HUES64 (cell line): ENCODE data around the gene ADCY1.

Source experiments
- H3K27ac ChIP-seq: 2 replicates; pipeline ENCODE4 v1.7.0; 2013; ENCODE audit warnings: low read depth, low read length, inconsistent platforms
- H3K27me3 ChIP-seq: 2 replicates; pipeline ENCODE4 v1.6.1; 2013; ENCODE audit warnings: mild to moderate bottlenecking, low read length; ENCODE audit not compliant: insufficient read depth
- H3K36me3 ChIP-seq: 2 replicates; pipeline ENCODE4 v1.6.1; 2013; ENCODE audit warnings: mild to moderate bottlenecking, low read length; ENCODE audit not compliant: insufficient read depth
- H3K4me1 ChIP-seq: 2 replicates; pipeline ENCODE4 v1.6.1; 2013; ENCODE audit warnings: mild to moderate bottlenecking, low read length, moderate library complexity; ENCODE audit not compliant: insufficient read depth
- H3K4me3 ChIP-seq: 2 replicates; pipeline ENCODE4 v1.5.1; 2013; ENCODE audit warnings: mild to moderate bottlenecking, low read length, moderate library complexity
- H3K9ac ChIP-seq: 2 replicates; pipeline ENCODE4 v1.6.1; 2013; ENCODE audit warnings: mild to moderate bottlenecking, low read depth, low read length
- H3K9me3 ChIP-seq: 2 replicates; pipeline ENCODE4 v1.6.1; 2013; ENCODE audit warnings: low read depth, low read length; ENCODE audit not compliant: insufficient read depth
- WGBS: fragments of 150-250, 120-280 bp; methylation state at CpG from one replicate; pipeline ENCODE4 v1.1.7; 2013; ENCODE audit warnings: missing lambda C conversion rate; 5-methylcytosine and 5-hydroxymethylcytosine counted together

Gene ADCY1

DNA sequence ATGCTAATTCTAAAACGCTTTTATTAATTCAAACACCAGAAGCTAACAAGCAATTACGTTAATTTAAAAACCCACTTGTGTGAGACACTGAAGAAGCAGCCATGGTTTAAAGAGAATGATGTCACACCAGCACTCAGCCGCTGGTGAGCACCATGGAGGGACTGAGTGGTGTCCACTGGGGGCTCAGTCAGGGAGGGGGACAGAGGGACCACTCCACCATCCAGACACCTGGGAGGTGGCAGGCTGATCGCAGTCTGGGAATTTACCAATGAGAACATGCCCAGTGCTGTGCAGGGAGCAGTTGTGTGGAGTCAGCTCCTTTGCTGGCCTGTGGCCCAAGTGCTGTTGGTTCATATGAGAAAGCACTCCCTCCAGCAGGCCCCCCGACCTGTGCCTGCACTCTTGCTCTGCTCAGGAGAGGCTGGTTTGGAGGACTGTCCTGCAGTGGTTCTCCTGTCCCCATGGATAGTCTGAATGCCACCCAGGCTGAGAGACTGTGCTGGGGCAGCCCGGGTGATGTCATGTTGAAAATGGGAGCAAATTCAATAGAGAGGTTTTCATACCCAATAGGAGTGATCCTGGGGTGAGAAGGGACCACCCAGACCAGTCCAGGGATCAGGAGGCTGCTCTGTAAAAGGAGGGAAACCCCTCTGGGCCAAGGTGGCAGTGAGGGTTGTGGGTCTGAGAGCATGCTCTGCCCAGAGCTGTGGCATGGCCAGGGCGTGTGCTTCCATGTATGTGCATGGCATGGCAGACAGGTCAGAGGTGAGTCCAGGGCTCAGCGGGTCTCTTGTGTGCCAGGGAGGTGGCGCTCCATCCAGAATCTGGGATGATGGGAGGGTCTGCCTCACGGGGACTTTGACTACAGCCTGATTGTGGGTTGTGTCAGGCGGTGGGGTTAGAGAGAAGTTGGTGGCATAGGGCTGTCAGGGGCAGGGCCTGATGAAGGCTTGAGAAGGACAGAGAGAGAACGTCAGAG, 12.7 kb downstream of the ADCY1 start:
- H3K9me3 ChIP-seq = no peaks in the 10 kb centered on the region
- H3K9ac ChIP-seq = no peak overlapping the region
- H3K27ac ChIP-seq = no peak overlapping the region
- no peak overlapping the region for H3K4me3 ChIP-seq
- H3K27me3 ChIP-seq = no peaks in the 10 kb centered on the region
- H3K4me1 ChIP-seq = peaks cover 14% of the 10 kb centered on the region
- 91% methylated on average over 12 of the region's 12 CpGs for WGBS
- no peaks in the 10 kb centered on the region for H3K36me3 ChIP-seq

DNA sequence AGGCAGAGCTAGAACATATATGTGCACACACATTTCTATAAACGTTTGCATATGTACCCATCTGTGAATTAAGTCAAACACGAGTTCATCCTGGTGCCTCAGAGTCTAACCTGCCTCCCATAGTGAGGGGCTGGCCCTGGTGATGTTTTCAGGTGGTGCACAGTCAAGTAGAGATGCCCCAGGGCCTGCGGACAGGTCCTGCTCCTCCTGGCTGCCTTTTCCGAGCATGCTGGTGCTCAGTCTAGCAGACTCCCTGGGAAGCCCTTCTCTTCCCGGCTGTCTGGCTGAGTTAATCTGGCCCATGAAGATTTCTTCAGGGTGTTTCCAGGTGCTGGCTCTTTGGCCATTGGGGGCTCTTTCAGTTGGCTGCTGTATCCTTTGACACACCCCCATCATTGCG, 14.3 kb downstream of the ADCY1 start:
- Histone ChIP-seq H3K4me1 (0 out of 2 replicates have a peak, but pooled peaks cover under 1% of the 10 kb centered on the region), H3K27ac (no peak overlapping the region), H3K4me3 (no peak overlapping the region), H3K27me3 (no peaks in the 10 kb centered on the region), H3K9me3 (no peaks in the 10 kb centered on the region), H3K9ac (no peak overlapping the region), H3K36me3 (no peaks in the 10 kb centered on the region)
- 87% methylated on average over 6 of the region's 6 CpGs for WGBS

DNA sequence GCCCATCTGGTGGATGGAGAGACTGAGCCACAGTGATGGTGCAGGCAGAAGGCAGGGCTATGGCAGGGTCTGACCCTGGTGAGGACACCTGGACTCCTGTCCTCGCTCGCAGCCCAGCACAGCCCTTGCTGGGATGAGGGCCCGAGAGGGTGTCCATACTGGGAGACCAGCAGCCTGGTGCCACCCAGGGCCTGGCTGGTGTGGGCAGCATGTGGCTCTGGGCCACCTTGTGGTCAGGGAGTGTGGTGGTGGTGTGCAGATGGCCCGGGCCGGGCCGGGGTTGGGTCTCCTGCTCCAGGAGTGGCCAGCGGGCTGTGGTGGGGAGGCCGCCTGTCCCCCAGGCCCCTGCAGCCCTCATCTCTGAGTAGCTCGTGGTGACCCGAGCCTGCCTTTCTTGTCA, 14.9 kb downstream of the ADCY1 start:
- H3K9ac ChIP-seq = no peak overlapping the region
- H3K9me3 ChIP-seq = no peaks in the 10 kb centered on the region
- H3K4me3 ChIP-seq = no peak overlapping the region
- WGBS = 93% methylated on average over 10 of the region's 10 CpGs
- H3K36me3 ChIP-seq = no peaks in the 10 kb centered on the region
- no peaks in the 10 kb centered on the region for H3K27me3 ChIP-seq
- H3K4me1 ChIP-seq = no peaks in the 10 kb centered on the region
- H3K27ac ChIP-seq = no peak overlapping the region

DNA sequence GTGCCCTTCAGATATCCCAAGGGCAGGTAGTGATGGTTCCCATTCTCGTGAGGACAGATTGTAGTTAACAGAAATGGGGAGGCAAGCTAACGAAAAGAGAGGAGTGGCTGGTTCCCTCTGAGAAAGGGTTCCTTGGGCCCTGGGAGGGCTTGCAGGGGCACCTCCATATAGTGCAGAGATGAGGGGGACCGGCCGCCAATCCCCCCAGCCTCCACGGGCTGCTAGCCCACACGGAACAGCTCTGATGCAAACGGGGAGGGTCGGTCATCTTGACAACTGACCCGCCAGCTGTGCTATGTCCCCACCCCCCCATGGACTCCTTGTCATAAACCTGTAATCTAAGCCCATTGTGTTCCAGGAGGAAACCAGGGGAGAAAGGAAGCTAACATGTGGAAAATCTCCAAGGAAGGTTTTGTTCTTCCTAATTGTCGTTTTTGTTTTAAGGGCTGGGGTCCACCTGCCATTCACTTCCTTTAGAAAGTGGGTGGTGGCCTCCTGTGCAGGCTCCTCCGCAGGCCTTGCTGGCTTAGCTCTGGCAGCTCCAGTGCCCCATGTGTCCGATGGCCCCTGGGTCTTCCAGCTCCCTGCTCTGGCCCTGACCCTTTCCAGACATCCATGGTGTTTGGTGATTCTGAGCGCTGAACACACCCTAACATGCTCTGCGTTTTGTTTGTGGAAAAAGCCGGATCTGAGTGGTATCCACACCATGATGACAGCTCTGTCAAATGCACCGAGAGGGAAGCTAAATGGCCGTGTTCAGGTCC, 15.9 kb downstream of the ADCY1 start:
- Histone ChIP-seq H3K9ac (no peak overlapping the region), H3K4me3 (no peak overlapping the region), H3K36me3 (no peaks in the 10 kb centered on the region), H3K27me3 (no peaks in the 10 kb centered on the region), H3K9me3 (no peaks in the 10 kb centered on the region), H3K27ac (no peak overlapping the region), H3K4me1 (no peaks in the 10 kb centered on the region)
- WGBS = 86% methylated on average over 17 of the region's 17 CpGs

DNA sequence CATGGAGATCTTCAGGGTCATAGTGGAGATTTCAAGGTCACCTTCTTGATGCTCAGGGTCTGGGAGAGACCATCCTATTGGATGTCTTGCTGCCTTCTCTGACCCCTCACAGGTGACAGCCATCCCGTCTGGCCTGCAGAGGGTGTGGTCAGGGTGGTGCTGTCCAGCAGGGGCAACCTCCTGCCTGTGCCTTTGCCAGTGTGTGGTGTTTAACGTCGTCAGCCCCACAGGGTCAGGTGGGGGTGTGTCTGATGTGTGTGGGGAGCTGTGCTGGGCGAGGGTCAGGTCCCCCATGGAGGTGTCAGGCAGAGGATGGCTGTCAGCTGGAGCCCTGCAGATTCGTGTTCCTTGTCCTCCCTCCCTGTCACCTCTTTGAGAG, 16.5 kb downstream of the ADCY1 start:
- Histone ChIP-seq H3K4me1 (no peaks in the 10 kb centered on the region), H3K4me3 (no peak overlapping the region), H3K27me3 (no peaks in the 10 kb centered on the region), H3K9ac (no peak overlapping the region), H3K36me3 (no peaks in the 10 kb centered on the region), H3K9me3 (no peaks in the 10 kb centered on the region), H3K27ac (no peak overlapping the region)
- WGBS = 70% methylated on average over 5 of the region's 5 CpGs

DNA sequence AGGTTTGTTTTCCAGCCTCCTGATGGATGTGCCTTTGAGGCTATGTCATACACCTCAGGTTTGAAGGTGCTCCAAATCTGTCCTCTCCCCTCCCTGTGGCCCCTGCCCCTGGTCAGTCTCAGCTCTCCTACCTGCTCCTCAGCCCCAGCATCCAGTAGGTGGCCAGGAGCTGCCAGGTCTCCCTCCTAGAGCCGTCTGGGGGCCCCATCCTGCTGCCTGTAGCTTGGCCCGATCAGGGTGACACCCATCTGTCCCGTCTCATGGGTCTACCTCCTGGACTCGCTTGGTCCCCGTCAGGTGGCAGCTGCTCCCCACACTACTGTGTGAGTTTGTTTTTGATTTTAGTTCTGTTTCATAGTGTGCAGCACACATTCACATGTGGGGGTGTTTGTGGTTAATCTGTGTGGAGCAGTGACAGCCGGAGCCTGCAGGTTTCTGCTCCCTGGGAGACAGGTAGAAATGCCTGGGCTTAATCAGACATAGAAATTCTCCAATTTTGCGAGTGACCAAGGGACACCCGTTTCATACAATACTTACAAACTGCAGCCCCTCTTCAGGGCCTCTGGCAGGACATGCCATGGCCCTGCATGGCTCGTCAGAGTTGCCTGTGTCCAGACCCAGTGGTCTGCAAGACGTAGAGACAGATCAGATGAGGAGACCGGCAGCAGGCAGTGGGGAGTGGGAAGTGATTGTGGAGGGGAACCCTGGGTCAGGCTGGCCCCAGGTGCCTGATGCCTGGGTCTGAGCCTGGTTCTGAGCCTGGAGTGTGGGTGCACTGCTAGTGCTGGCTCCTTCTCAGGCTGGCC, 17.1 kb downstream of the ADCY1 start:
- H3K4me1 ChIP-seq = no peaks in the 10 kb centered on the region
- H3K9ac ChIP-seq = no peak overlapping the region
- no peaks in the 10 kb centered on the region for H3K27me3 ChIP-seq
- H3K9me3 ChIP-seq = no peaks in the 10 kb centered on the region
- no peaks in the 10 kb centered on the region for H3K36me3 ChIP-seq
- no peak overlapping the region for H3K27ac ChIP-seq
- H3K4me3 ChIP-seq = no peak overlapping the region
- WGBS = 92% methylated on average over 11 of the region's 11 CpGs

DNA sequence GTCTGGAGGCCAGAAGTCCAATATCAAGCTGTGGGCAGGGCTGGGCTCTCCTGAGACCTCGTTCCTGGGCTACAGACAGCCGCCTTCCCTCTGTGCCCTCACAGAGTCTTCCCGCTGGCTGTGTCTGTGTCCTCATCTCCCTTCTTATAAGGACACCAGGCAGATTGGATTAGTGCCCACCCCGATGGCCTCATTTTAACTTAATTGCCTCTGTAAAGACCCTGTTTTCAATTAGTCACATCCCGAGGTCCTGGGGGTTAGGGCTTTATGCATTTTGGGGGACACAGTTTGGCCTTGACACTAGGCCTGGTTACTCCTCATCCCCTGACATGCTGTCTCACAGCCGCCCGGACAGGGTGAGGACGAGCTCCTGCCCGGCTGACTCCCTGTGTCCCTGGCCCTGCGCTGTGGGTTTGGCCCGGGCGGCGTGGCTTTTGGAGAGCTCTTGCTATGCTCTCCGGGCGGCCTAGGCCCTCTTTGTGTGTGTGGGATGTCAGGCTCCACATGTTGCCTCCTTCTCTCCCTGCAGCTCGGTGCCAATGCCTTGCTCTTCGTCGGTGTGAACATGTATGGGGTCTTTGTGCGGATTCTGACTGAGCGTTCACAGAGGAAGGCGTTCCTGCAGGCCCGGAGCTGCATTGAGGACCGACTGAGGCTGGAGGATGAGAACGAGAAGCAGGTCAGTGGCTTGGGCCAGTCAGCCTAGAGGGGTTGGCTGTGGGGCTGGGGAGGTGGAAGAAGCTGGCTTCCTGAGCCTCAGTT, 18.2 kb downstream of the ADCY1 start:
- Histone ChIP-seq H3K4me1 (no peaks in the 10 kb centered on the region), H3K27ac (no peak overlapping the region), H3K9me3 (no peaks in the 10 kb centered on the region), H3K36me3 (no peaks in the 10 kb centered on the region), H3K4me3 (no peak overlapping the region), H3K27me3 (no peaks in the 10 kb centered on the region), H3K9ac (no peak overlapping the region)
- WGBS = 94% methylated on average over 24 of the region's 24 CpGs

DNA sequence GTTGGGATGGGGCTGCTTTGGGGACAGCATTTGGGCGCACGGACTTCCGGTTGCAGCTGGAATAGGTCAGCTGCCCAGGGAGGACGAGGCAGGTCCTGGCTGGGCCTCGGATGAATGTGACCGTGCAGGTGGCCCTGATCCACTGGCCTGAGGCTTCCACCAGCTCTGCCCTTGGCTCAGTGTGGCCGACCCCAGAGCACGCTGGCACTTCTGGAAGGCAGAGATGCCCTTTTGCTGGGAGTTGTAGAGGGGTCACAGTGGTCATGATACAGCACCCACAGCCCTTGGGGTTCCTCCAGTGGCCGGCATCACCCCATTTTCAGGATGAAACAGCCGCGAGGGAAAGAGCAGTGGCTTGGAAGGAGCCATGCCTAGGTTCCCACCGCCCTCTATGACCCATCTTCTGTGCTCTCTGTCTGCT, 19.0 kb downstream of the ADCY1 start:
- Histone ChIP-seq H3K27me3 (no peaks in the 10 kb centered on the region), H3K9me3 (no peaks in the 10 kb centered on the region), H3K4me1 (peaks cover 5% of the 10 kb centered on the region; the same call in 1 of the 2 replicates), H3K36me3 (no peaks in the 10 kb centered on the region), H3K27ac (no peak overlapping the region), H3K9ac (no peak overlapping the region), H3K4me3 (no peak overlapping the region)
- 97% methylated on average over 12 of the region's 12 CpGs for WGBS

DNA sequence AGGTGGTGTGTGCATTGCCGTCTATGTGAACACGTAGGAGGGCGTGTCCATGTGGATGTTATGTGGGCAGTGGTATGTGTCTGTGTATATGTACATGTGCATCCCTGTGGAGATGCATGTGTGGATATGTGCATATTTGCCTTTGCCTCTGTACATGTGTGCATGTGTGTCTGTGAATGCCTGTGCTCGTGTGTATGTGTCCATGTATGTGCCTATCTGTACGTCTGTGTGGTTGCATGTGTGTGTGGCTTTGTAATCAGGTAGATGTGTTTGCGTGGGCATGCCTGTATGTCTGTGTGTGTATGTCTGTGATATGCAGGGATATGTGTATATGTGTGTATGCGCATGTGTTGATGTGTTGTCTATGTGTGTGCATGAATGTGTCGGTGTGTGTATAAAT, 19.7 kb downstream of the ADCY1 start:
- Histone ChIP-seq H3K9ac (no peak overlapping the region), H3K27ac (no peak overlapping the region), H3K4me3 (no peak overlapping the region), H3K9me3 (no peaks in the 10 kb centered on the region), H3K36me3 (no peaks in the 10 kb centered on the region), H3K4me1 (peaks cover 6% of the 10 kb centered on the region; the same call in 1 of the 2 replicates), H3K27me3 (no peaks in the 10 kb centered on the region)
- WGBS = 93% methylated on average over 8 of the region's 8 CpGs

DNA sequence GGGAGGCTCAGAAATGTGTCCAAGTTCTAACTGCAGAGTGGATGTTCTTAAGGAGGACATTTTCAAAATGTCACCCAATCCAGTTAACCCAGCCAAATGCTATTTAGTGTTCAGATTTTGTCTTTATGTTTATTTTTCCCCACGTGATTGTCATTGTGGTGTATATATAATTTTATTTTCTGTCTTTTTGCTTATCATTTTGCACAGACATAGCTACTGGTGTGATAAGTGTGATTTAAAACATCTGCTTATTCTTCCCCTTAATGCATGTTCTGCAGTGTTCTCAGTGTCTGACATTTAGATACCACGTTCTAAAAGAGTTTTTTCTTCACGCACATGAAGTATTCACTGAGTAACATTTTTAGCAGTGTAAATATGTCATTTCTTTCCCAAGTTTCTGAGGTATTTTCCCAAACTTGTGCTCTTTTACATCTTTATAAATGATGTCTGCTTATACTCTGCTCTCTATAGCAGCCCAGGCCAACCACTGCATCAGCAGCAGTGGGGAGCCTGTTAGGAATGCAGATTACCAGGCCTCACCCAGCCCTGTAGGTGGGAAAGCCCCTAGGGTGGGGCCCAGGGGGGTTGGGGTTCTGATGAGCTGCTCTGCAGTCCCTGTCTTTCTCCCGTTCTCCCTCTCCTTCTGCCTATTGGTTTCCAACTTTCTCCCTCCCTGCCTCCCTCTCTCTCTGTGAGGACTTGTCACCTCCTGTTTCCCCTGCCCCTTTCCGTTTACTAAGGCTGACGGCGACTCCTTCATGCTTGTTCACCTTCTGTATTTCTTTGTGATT, 20.8 kb downstream of the ADCY1 start:
- Histone ChIP-seq H3K27me3 (no peaks in the 10 kb centered on the region), H3K4me3 (no peak overlapping the region), H3K36me3 (no peaks in the 10 kb centered on the region), H3K4me1 (peaks cover 6% of the 10 kb centered on the region; the same call in 1 of the 2 replicates), H3K9me3 (no peaks in the 10 kb centered on the region), H3K9ac (no peak overlapping the region), H3K27ac (no peak overlapping the region)
- 82% methylated on average over 6 of the region's 7 CpGs for WGBS
